Liver (tissue), 9 donors: ENCODE data around the gene SLC4A8. TPM values are rescaled to one million over a fixed set of nuclear protein-coding genes. Genes with fewer than 3 reads are reported as not detected.

Experiments
- DNase-seq: peaks from one replicate; pipeline ENCODE4 v3.0.0-alpha.2; 2017; ENCODE audit warnings: low spot score
- H3K27ac ChIP-seq, 2 donors: one replicate each; pipeline ENCODE4 v1.7.0; 2013; ENCODE audit warnings: inconsistent platforms in 2 of 2, low read length in 2 of 2, control low read depth in 1 of 2, low read depth in 1 of 2, mild to moderate bottlenecking in 1 of 2
- H3K27me3 ChIP-seq, 4 donors: one replicate each; pipeline versions ENCODE4 v1.6.1 to v1.7.0; 2013; ENCODE audit warnings: low read length in 3 of 4, inconsistent platforms in 1 of 4, mild to moderate bottlenecking in 1 of 4, moderate library complexity in 1 of 4; ENCODE audit not compliant: control insufficient read depth in 4 of 4, insufficient read depth in 4 of 4
- H3K36me3 ChIP-seq, 4 donors: one replicate each; pipeline versions ENCODE4 v1.6.1 to v1.7.0; 2013; ENCODE audit warnings: low read length in 3 of 4, mild to moderate bottlenecking in 3 of 4, low read depth in 1 of 4, moderate library complexity in 1 of 4; ENCODE audit not compliant: control insufficient read depth in 4 of 4, insufficient read depth in 3 of 4
- H3K4me1 ChIP-seq, 4 donors: one replicate each; pipeline versions ENCODE4 v1.6.1 to v1.7.0; 2013; ENCODE audit warnings: low read length in 3 of 4, mild to moderate bottlenecking in 3 of 4, moderate library complexity in 1 of 4; ENCODE audit not compliant: control insufficient read depth in 4 of 4, insufficient read depth in 4 of 4
- H3K4me3 ChIP-seq, 3 donors: one replicate each; pipeline versions ENCODE4 v1.6.1 to v1.7.0; 2013; ENCODE audit warnings: low read length in 3 of 3, control low read depth in 1 of 3, low read depth in 1 of 3, mild to moderate bottlenecking in 1 of 3
- H3K9ac ChIP-seq, 2 donors: one replicate each; pipeline ENCODE4 v1.7.0; 2013; ENCODE audit warnings: low read length in 2 of 2, mild to moderate bottlenecking in 2 of 2, moderate library complexity in 2 of 2, control low read depth in 1 of 2, low read depth in 1 of 2
- H3K9me3 ChIP-seq, 4 donors: one replicate each; pipeline versions ENCODE4 v1.6.1 to v1.7.0; 2013; ENCODE audit warnings: low read length in 3 of 4; ENCODE audit not compliant: control insufficient read depth in 4 of 4
- ATF3 ChIP-seq: IDR thresholded peaks from 2 replicates; pipeline ENCODE4 v1.6.1; 2016; ENCODE audit warnings: antibody characterized with exemption
- CTCF ChIP-seq: fragments of 150-350 bp; IDR thresholded peaks from 2 replicates; pipeline ENCODE4 v1.5.1; 2017; ENCODE audit warnings: improper control_type of control experiment, low read depth, low read length; ENCODE audit not compliant: missing input control
- EGR1 ChIP-seq, 2 donors: IDR thresholded peaks; 2 replicates each; pipeline ENCODE4 v1.6.1; 2016 to 2018; ENCODE audit warnings: antibody characterized with exemption in 2 of 2, low read depth in 2 of 2
- FOXA2 ChIP-seq: IDR thresholded peaks from 2 replicates; pipeline ENCODE4 v1.6.1; 2016; ENCODE audit warnings: antibody characterized with exemption
- GABPA ChIP-seq, 2 donors: IDR thresholded peaks in 1 of 2; conservative IDR thresholded peaks in 1 of 2; 2 replicates each; pipeline ENCODE4 v1.6.1; 2016; ENCODE audit warnings: antibody characterized with exemption in 2 of 2, mild to moderate bottlenecking in 1 of 2, moderate library complexity in 1 of 2
- HNF4A ChIP-seq, 2 donors: conservative IDR thresholded peaks; 2 replicates each; pipeline ENCODE4 v1.6.1; 2016; ENCODE audit warnings: antibody characterized with exemption in 2 of 2, mild to moderate bottlenecking in 2 of 2
- HNF4G ChIP-seq: IDR thresholded peaks from 2 replicates; pipeline ENCODE4 v1.6.1; 2016; ENCODE audit warnings: antibody characterized with exemption
- JUND ChIP-seq, 2 donors: IDR thresholded peaks; 2 replicates each; pipeline ENCODE4 v1.6.1; 2016; ENCODE audit warnings: antibody characterized with exemption in 2 of 2
- NR2F2 ChIP-seq: IDR thresholded peaks from 2 replicates; pipeline ENCODE4 v1.6.1; 2016; ENCODE audit warnings: antibody characterized with exemption
- RAD21 ChIP-seq, 2 donors: IDR thresholded peaks; 2 replicates each; pipeline ENCODE4 v1.6.1; 2016; ENCODE audit warnings: antibody characterized with exemption in 2 of 2, mild to moderate bottlenecking in 2 of 2
- RXRA ChIP-seq, 2 donors: IDR thresholded peaks; 2 replicates each; pipeline ENCODE4 v1.6.1; 2017 to 2018; ENCODE audit warnings: antibody characterized with exemption in 2 of 2, mild to moderate bottlenecking in 1 of 2
- SP1 ChIP-seq: IDR thresholded peaks from 2 replicates; pipeline ENCODE4 v1.6.1; 2018; ENCODE audit warnings: antibody characterized with exemption, mild to moderate bottlenecking
- TAF1 ChIP-seq: conservative IDR thresholded peaks from 2 replicates; pipeline ENCODE4 v1.6.1; 2016; ENCODE audit warnings: antibody characterized with exemption, mild to moderate bottlenecking
- YY1 ChIP-seq: IDR thresholded peaks from 2 replicates; pipeline ENCODE4 v1.6.1; 2016; ENCODE audit warnings: antibody characterized with exemption, mild to moderate bottlenecking
- ZBTB33 ChIP-seq: IDR thresholded peaks from 2 replicates; pipeline ENCODE4 v1.6.1; 2016; ENCODE audit warnings: antibody characterized with exemption
- WGBS: extraction: QIAGEN DNeasy Blood & Tissue Kit; methylation state at CpG from one replicate; pipeline ENCODE4 v1.1.7; 2013; 5-methylcytosine and 5-hydroxymethylcytosine counted together
- polyA plus RNA-seq, 2 donors: library from polyadenylated mRNA; stranded (reverse) in 1 of 2; unstranded in 1 of 2; fragments of 200-250 nt in 1 of 2; fragments of >200 nt in 1 of 2; fragmentation: Nextera tagmentation in 1 of 2; extraction: Ambion mirVana in 1 of 2; gene quantifications; one replicate each; pipeline versions ENCODE4 v1.2.1 to v1.2.3, GENCODE V29; 2013 to 2015
- total RNA-seq, 2 donors: library from RNA; depleted of rRNA; stranded (reverse); fragments of >200 nt; gene quantifications; one replicate each; pipeline ENCODE4 v1.2.3, GENCODE V29; 2014
- TF ChIP-seq, protein P1 (sequence below): IDR thresholded peaks from 2 replicates; pipeline ENCODE4 v1.6.1; 2016; ENCODE audit warnings: antibody characterized with exemption
- TF ChIP-seq, protein P2 (sequence below): IDR thresholded peaks from 2 replicates; pipeline ENCODE4 v1.6.1; 2016; ENCODE audit warnings: antibody characterized with exemption, mild to moderate bottlenecking
- donor health status: healthy.
- donor health status: healthy.
- donor health status: healthy.
- donor health status: healthy.
- donor health status: healthy.

Gene SLC4A8
- total and polyA plus RNA-seq, 4 donors: 0.07 to 1.0 (median 0.75) TPM; not detected in 1

DNA sequence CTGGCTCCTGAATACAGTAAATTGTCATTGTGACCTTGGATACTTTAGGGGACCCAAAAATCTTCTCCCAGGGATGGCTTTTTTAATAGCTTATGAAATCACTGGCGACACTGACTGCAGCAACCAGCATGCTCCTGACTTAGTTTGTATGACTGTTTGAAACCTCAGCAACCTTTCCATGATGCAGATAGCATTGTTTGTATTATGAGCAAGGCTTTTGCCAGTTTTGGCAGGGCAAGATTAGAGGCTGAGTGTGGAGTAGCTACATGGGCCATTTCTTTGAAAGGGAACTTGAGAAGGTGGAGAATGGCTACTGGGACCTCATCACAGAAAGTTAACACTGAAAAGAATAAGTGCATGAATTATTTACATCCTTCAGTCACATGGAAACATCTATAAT is 50.9 kb downstream of the SLC4A8 start (continued):
- TF ChIP-seq ZBTB33 (no peak), HNF4G (no peak), RXRA (IDR thresholded peaks at IDR 0.05) (no peak), NR2F2 (no peak)

DNA sequence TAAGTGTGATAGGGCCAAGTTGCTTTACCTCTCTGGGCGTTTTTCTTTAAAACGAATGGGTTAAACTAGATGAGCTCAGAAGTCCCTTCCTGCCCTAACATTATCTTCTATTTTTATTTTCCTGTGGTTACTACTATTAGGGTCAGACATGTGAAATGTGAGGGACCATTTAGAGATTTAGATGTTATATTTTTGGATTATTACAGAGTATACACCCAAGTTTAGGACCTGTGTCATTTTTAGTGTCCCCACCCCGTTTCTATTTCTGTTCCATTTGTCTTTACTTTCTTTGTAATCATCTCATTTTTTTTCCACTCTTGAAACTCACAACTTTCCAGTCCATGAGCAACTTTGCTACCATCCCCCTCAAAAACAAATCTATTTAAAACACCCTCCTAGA is 56.3 kb downstream of the SLC4A8 start:
- no peak overlapping the region for H3K4me3 ChIP-seq
- H3K9me3 ChIP-seq: no peaks in the 10 kb centered on the region
- no peaks in the 10 kb centered on the region for H3K4me1 ChIP-seq
- TF ChIP-seq RXRA (IDR thresholded peaks at IDR 0.05) (no peak), TAF1 (no peak), NR2F2 (no peak), RAD21 (IDR thresholded peaks at IDR 0.05) (no peak), YY1 (no peak), ATF3 (no peak), EGR1 (IDR thresholded peaks at IDR 0.05; ENCODE audit: low read depth in 2 of 2) (no peak), HNF4G (no peak), JUND (IDR thresholded peaks at IDR 0.05) (no peak), GABPA (IDR thresholded peaks at IDR 0.05 in 1 of 2, conservative IDR thresholded peaks at IDR 0.05 in 1 of 2) (no peak), FOXA2 (no peak), CTCF (no peak), HNF4A (conservative IDR thresholded peaks at IDR 0.05) (no peak), ZBTB33 (no peak), SP1 (no peak)
- TF ChIP-seq, protein P1, sequence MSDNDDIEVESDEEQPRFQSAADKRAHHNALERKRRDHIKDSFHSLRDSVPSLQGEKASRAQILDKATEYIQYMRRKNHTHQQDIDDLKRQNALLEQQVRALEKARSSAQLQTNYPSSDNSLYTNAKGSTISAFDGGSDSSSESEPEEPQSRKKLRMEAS: no peak
- TF ChIP-seq, protein P2, sequence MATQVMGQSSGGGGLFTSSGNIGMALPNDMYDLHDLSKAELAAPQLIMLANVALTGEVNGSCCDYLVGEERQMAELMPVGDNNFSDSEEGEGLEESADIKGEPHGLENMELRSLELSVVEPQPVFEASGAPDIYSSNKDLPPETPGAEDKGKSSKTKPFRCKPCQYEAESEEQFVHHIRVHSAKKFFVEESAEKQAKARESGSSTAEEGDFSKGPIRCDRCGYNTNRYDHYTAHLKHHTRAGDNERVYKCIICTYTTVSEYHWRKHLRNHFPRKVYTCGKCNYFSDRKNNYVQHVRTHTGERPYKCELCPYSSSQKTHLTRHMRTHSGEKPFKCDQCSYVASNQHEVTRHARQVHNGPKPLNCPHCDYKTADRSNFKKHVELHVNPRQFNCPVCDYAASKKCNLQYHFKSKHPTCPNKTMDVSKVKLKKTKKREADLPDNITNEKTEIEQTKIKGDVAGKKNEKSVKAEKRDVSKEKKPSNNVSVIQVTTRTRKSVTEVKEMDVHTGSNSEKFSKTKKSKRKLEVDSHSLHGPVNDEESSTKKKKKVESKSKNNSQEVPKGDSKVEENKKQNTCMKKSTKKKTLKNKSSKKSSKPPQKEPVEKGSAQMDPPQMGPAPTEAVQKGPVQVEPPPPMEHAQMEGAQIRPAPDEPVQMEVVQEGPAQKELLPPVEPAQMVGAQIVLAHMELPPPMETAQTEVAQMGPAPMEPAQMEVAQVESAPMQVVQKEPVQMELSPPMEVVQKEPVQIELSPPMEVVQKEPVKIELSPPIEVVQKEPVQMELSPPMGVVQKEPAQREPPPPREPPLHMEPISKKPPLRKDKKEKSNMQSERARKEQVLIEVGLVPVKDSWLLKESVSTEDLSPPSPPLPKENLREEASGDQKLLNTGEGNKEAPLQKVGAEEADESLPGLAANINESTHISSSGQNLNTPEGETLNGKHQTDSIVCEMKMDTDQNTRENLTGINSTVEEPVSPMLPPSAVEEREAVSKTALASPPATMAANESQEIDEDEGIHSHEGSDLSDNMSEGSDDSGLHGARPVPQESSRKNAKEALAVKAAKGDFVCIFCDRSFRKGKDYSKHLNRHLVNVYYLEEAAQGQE: no peak
- no peaks in the 10 kb centered on the region for H3K27me3 ChIP-seq
- no peak overlapping the region for H3K9ac ChIP-seq
- no peaks in the 10 kb centered on the region for H3K36me3 ChIP-seq
- WGBS: 76% methylated on average over 3 of the region's 3 CpGs
- DNase-seq: no peak
- H3K27ac ChIP-seq: no peak overlapping the region
